NOMO-1 treated with dmso at 0.1 percent for 144 hours (cell line): Measurements from ENCODE around the gene CCDC117.

Experiments
- DNase-seq: peaks from one replicate; lab custom pipeline; 2025; ENCODE audit not compliant: unreplicated experiment; lab: John Stamatoyannopoulos, UW

CCDC117 gene

GRCh38 chr22:28768701-28769393 lies 3.6 kb upstream of the CCDC117 start:
- DNase-seq, result no peak

DNA sequence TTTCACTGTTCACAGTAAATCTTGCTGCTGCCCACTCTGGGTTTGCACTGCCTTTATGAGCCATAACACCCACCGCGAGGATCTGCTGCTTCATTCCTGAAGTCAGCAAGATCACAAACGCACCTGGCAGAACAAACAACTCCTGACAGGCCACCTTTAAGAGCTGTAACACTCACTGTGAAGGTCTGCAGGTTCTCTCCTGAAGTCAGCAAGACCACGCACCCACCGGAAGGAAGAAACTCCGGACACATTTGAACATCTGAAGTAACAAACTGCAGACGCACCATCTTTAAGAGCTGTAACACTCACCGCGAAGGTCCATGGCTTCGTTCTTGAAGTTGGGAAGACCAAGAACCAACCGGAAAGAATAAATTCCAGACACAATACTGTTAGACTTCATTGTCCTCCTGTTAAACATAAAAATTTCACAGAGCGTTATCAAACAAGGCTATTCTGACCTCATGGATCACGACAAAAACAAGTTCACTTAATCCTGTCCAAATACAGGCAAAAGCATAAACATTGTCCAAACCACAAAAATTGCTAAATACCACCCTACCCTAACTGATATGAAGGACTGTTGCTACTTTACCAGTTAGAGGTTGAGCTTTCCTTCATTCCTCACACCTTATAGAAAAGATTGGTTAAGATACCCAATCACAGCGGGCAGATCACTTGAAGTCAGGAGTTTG lies 3.0 kb upstream of the CCDC117 start:
- DNase-seq, result no peak

GRCh38 chr22:28771195-28771791 lies 1.2 kb upstream of the CCDC117 start:
- DNase-seq, result no peak

- no peak for DNase-seq
These were observed 969 bp downstream of the CCDC117 start for GRCh38 chr22:28773461-28773867.

- DNase-seq, result no peak
These were observed 1.9 kb downstream of the CCDC117 start for GRCh38 chr22:28774378-28774777.

DNA sequence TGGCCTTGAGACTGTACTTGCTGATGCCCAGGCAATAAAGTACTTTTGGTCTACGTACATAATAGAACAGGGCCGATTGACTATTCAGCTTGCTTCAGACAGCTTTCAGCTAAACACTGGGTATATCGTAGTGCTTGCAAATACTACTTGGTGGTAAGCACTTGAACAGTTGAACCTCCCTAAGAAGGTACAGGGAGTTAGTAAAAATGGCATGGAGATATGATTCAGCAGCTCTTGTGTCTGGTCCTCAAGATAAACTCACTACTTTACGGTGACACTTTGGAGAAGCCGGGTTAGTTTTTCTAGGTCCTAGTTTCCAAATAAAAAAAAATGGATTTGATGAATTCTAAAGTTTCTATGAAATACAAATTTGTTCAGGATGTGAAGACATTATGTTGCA lies 7.3 kb downstream of the CCDC117 start:
- no peak for DNase-seq

DNA sequence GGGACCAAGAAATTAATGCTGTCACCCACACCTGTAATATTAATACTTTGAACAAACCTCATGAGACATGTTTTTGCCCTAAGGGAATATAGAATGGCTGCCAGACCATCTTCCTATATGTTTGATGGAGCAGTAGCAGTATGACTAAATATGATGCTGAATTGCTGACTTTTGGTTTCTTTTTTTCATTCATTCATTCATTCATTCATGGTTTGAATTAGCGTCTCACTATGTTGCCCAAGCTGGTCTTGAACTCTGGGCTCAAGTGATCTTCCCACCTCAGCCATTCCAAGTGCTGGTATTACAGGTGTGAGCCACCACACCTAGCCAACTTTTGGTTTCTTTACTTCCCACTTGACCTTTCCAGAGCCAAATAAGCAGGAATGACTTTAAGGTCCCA lies 7.8 kb downstream of the CCDC117 start:
- DNase-seq, result no peak

DNA sequence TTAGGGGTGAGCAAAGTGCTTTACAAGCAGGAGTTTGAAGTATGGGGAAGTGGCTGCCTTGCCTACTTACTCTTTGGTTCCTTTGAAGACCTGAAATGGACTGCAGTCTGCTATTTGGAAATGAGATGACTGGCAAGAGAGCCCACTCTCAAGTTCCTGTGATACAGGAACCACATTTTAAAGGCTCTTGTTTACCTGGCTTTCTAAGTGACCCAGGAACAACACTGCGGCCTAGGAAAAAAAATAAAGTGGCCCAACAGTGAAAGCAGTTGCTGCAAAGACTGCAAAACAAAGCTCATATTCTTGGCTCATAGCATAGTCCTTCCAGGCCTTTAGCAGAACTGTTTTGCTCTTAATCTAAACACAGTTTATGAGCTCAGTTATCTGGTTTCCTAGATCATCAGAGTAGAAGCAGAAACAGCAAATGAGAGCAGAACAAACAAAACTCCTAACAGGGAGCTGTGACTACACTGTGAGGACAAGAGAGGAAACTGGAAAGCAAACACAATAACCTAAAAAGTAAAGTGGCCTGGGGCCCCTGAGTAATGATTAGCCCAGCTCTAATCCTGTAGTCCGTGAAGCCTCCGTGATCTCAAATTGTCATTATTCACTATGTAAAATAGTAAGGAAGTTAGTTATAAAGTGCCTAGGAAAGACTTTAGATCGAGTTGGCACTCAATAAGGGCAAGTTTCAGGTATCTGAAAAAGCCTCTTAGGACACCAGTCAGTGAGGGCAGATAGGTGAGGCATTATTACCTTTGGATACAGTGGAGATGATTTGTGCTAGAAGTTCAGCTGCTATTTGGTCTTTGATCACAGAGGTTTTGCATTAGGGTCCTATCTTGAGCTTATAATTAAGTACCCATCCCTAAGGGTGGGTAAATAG lies 11.5 kb downstream of the CCDC117 start:
- DNase-seq, result no peak

DNA sequence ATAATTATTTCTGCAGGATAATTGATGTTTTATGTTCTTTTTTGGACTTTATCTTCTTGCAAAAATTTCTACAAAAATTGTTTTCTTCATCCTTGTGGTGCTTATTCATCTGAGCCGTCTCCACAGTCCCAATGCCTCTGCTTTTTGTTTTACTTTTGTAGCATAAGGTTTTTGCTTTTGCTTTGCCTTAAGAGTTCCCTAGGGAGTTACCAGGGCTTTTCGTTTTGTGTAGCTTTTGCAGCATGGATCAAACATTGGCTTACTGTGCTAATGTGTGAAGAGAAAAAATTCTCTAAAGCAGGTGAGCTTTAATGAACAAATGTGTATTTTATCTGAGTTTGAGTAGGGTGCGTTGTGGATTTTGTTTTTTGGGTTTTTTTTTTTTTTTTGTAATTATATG lies 16.1 kb downstream of the CCDC117 start:
- DNase-seq, result no peak

- DNase-seq, result no peak
These were observed 18.6 kb downstream of the CCDC117 start for GRCh38 chr22:28791124-28791523.

DNA sequence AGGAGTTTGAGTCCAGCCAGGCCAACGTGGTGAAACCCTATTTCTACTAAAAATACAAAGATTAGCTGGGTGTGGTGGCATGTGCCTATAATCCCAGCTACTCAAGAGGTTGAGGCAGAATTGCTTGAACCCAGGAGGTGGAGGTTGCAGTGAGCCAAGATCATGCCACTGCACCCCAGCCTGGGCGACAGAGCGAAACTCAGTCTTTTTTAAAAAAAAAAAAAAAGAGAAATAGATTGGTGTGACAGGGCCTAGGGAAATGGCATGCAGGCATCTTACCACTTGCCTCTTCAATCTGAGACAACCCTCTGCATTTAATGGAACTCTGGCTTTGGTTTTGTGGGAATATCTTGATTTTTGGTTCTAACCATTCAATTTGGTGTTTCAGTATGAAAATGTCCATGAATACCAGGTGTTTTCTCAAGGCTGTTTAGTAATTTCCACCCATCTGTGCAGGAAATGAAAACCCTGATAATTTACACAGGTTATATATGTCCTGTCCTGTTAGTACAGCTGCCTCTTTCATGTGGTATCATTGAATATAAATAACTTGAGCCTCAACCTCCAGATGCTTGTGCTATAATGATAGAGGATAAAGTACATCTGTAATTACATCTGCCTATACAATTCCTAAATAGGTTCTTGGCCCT lies 19.5 kb downstream of the CCDC117 start:
- no peak for DNase-seq

- DNase-seq, result no peak
These were observed 20.2 kb downstream of the CCDC117 start for GRCh38 chr22:28792491-28793383.

- no peak for DNase-seq
These were observed 21.6 kb downstream of the CCDC117 start for GRCh38 chr22:28793976-28794584.

- no peak for DNase-seq
These were observed 22.7 kb downstream of the CCDC117 start for GRCh38 chr22:28795071-28795693.

DNA sequence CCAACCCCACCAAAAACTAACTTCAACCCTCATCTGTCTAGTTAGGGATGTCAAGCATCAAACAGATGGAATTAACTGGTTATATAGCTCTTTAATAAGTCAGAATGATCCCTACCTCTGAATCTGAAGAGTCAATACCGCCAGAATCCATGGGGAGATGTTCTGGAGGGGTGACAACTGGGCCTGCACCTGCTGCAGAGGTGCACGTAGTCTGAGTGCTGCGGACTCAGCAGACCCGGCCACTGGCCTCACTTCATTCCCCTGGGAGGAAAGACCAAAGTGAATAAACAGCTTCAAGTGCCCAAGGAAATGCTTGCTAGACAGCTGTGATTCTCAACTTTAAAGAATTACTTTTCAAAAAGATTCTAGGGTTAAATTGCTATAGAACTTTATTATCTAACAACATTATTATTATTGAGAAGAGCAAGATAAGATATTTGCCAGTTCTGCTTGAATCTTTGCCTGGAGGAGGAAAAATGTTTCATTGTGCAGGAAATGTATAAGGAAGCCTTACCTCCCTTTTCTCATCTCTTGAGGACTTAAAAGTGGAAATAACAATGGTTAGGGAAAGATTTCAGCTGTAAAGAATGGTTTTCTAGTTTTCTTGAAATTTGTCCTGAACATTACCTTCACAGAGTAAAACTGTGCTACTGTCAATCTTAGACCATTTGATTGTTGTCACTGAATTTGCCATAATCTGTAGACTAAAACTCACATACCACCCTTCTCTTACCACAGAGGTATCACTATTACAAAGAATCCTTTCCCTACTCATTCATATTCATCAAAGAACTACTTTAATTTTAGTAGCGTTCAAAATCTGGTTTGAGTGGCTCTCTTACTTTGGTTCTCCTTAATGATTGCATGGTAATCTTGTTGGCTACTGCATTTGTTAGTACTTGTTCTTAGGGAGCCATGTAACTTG lies 23.7 kb downstream of the CCDC117 start:
- DNase-seq, result no peak

DNA sequence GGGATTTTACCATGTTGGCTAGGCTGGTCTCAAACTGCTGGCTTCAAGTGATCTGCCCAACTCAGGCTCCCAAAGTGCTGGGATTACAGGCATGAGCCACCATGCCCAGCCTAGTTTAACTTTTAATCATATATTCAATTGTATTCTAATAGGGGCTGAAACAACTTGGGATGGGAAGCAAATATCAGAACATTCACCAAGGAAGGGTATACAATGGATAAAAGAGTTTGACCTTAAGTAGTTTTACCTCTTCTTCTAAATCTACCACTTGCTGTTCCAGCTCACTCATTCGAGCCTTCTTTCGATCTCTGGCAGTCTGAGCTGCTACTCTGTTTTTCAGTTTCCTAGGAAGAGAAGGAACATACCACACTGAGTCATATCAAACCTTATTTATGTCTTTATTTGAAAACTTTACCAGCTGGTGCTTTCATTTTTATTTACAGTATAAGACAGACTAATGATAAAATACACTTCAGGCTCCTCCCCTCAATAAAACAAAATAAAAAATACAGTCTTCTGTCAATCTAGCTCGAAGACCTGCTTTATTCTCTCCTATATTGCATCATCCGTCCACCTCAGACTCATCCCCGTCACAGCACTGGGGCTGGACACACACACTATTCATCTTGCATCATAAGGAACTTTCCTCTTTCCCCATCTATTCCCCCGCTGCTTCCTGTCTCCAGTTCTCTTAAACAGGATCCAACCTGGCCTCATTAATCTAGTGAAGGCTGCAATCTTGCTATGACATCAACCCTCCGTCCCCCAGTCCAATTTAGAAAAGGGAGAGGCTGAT lies 26.5 kb downstream of the CCDC117 start:
- DNase-seq, result peak; percentile 59
